ENCODE measurements around the gene MYO16.

MYO16 gene

DNA sequence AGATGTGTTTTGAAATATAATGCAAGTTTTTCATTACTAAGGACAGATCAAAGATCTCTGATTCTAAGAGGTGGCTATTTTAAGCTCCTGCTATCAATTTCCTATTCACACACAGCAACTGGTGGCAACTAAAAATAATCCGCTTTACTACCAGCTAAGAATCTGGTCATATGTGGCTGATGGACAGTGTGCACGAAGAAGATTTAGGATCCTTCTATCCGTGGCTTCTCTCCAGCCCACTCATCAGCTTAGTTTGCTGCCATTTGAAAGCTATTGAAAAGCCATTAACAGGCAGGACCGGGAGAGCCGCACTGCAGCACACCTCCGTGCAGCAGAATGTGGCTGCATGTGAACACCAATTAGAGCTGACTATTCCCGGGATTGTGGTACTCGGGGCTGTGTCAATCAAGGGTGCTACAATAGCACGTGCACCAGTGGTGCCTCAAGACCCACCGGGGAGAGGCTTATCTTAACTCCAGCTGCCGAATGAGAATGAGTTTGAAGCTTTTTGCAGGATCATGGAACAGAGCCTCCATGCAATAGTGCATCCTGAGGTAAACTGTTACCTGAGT, at the start of gene MYO16:
TSS of gene MYO16 (plus strand) at position 431 of the 572 bp plus-strand sequence. CDS start 234 bp downstream, outside the sequence.
- DNase-seq, result no peak

DNA sequence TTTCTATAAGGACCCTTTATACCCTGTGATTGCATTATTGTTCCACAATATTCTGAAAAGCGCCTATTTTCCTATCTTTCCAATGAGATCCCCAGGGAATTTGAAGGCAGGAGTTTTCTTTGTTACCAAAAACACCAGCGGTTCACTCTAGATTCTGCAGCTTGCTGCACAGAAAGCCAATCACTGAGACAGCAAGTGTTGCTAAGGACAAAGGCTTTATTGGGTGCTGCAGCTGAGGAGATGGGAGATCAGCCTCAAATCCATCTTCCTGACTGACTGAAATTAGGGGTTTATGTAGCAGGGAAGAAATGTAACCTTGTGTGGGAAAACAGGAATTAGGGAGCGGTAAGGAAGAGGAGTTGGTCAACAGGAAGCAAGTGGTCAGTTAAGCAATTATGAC, 42.6 kb upstream of the MYO16 start:
- DNase-seq, result no peak

DNA sequence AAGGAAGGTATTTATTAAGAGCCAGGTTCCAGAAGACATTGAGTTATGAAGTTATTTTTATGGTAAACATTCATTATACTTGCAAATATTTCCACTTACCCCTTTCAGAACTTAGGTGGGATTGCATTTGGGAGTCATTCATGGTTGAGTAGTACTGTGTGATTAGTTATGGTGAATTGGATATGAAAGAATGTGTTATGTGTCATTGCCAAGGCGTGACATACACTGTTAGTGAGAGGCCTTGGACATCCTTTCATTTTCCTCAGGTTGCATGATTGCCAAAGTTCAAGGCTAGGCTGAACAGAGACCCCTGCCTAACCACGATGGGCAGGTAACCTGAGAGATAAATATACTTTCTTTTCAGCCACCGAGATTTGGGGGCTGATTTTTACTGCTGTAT, 40.9 kb upstream of the MYO16 start:
- DNase-seq, result no peak

DNA sequence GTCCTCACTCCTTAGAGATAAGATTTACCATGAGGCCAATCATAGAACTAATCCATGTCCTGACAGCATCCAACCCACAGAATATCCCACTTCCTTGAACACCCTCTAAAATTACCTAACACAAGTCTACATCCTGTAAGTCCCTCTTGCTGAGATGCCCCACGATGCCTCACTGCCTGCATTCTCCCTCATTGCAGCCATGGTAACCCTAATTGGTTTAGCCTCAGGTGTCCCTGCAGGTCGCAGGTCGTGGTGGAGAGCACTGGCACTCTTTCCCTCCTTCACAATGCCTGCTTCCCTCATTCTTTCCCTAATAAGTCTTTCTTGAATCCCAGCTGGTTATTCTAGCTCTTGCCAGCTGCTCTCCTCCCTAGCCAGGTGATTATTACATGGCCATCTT, 35.3 kb upstream of the MYO16 start:
- no peak for DNase-seq

DNA sequence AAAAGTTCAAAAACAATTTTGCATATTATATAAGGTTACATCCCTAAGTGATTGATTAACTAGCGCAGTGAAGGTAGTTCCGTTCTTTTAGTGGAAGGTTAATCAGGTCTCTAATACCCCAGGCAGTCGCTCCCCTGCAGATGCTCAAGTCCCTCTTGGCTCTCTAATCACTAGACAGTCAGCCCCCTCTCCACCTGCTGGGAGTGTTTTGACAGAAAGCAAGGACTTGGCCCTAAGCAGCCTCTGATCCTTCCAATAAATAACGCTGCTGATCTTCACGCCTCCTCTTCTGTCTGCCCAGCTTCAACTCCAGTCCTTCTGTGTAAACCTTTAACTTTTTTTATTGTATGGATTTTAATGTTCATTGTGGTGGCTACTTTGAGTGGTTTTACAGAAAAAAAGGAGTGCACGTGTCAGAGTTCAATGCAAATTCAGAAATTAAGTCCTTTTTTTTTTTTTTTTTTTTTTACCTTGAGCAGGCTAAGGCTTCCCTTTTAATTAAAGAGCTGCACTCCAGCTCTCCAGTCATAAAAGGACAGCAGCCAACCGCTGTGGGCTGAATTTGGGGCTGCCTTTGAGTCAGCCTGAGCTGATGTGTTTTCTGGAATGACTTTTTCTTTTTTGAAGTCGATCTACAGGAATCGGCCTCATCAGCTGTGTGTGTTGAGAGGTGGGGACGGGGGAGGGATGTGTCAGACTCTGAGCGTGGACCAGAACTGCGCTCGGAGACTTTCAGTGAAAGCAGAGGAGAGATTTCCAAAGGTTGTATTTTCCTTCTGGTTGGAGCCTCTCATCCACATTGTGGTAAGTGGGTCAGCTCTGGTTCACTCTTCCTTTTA, 33.8 kb upstream of the MYO16 start:
- no peak for DNase-seq

DNA sequence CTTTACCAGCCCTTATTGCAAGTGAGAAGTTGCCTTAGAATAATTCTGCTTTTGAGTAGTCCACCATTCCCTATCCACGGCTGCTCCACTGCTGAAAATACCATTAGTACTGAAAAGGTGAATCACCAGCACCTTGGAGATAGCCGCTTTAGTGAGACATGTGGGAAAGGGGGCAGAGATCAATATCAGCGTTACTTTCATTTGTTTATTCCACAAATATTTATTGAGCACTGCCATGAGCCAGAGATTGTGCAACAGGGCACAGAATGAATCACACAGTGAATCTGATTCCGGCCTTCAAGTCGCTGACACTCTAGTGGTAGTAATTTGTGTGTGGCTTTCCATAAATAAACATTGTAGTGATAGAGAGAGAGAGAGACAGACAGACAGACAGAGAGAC, 31.5 kb upstream of the MYO16 start:
- no peak for DNase-seq

DNA sequence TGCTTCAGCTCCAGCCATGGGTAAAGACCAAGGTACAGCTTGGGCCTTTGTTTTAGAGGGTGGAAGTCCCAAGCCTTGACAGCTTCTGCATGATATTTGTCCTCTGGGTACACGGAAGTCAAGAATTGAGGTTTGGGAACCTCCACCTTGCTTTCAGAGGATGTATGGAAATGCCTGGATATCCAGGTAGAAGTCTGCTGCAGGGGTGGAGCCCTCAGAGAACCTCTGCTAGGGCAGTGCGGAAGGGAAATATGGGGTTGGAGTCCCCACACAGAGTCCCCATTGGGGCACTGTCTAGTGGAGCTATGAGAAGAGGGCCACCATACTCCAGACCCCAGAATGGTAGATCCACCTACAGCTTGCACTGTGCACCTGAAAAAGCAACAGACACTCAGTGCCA, 23.0 kb upstream of the MYO16 start:
- no peak for DNase-seq

DNA sequence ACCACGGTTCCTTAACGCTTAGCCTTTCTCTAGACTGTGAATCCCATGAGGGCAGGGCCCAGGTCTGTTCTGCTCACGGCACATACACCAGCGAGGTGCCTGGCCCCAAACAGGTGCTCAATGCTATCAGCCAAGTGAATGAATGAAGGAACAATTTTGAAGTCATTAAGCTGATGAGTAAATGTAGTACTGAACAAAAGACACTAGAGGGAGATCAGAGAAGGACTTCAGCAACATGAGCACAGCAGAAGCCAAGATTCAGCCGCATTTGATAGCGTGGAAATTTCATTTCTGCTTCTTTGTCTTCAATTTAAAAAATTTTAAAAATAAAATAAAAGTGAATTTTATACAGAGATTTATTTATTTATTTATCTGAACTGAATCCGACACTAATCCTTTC, 20.1 kb upstream of the MYO16 start:
- no peak for DNase-seq

DNA sequence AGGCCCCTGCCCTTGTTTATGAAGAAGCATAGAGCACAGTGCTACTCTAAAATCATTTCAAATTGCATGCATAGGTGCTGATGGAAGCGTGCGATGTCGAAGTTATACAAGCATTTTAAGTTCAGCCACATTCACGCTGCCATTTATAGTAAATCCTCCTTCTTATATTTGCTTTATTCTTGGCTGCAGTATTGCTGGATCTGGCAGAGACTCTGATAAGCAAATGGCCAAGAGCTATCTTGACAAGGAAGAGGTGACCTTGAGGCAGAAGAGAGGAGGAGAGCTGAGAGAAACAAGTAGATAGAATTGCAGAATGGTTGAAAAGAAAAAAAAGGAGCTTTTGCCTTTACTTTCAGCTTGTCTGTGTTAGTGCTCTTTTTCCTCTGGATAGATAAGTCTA, 18.9 kb upstream of the MYO16 start:
- no peak for DNase-seq

DNA sequence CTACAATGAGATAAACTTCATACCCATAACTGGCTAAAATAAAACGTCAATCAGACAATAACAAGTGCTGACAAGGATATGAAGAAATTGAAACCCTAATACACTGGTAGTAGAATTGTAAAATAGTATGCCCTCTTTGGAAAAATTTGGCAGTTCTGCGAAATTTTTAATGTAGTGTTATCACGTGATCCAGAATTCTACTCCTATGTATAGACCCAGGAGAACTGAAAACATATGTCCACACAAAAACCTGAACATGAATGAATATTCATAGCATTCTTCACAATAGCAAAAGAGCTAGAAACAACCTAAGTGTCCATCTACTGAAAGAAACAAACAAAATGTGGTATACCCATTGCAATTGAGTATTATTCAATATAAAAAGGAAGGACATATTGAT, 14.2 kb upstream of the MYO16 start:
- DNase-seq, result no peak

DNA sequence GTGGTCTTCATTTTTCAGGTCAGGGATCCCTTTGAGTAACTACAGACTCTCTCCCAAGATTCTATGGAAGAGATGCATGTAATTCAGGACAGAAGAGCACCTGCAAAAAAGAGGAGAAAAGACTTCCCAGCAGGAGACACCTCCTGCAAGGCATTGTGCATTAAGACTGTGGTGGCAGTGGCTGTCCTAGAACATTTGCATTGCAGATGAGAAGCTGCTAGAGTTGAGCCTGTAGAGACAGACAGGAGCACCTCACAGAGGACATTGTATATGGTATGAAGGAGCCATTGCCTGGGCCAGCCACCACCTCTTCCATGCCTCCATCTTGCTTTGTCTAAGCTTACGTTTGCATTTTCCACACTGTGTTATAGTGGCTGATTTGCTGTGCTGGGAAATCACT, 11.2 kb upstream of the MYO16 start:
- DNase-seq, result no peak

DNA sequence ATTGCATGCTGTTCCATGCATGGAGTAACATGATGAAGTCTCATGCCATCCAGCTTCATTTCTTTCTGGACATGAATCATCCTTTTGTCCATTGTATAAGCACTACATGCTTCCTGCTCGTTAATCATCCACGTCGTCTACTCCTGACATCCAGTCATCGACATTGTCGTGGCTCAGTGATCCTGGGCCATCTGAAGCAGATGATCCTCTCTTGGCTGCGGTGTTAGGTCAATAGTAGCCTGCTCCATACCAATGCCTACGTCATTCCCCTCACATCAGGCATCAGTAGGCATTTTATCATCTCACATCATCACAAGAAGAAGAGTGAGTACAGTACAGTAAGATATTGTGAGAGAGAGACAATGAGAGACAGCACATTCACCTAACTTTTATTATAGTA, 7.9 kb upstream of the MYO16 start:
- DNase-seq, result no peak

DNA sequence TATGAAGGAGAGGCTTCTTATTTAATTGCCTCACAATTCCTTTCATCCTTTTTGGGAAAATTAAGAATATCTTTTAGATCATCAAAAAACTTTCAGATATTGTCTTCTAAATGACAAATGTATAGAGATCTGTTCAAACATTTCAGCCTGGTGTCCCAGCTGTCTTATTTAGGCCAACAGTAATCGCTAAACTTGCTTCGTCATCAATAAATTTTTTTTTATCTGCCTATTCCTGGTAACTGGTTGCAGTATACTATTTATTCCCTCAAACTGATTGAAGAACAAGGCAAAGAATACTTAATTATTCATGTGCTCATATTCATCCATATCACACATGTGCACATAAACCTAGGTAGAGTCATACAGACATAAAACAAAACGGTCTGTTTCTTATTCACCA, 5.3 kb upstream of the MYO16 start:
- DNase-seq, result no peak

DNA sequence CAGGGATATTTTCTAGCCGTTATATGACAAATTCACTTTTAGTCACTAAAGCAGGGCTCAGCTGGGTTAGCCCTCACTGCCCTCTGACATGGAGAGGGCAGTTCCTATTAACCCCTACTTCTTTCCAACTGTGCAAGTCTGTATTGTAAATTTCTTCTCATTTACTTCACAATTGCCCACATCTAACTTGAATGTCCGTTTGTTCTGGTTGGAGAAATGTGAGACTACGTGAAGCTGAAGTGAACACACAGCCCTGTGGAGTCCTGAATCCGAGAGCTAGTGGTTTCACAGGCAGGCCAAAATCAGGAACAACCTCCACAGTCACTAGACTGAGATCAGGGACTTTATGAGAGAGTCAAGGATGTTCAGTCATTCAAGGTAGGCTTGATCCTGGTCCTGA, 4.4 kb upstream of the MYO16 start:
- DNase-seq, result no peak

DNA sequence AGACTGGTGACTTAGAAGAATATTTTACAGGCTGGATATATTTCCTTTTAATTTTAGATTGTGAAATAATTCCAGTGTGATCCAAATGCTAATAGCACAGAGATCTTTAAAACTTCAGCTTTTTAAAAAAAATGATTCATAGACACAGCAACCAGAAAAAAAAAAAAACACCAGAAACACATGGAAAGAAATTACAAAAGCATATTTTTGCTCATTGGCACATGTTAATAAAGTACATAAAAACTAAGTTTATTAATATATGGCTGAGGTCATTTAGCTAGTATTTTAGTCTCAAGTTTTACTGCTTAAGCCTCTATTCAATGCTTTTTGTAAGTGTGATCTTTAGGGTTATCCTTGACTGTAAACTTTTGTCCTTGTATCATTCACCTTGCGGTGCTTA, 577 bp downstream of the MYO16 start:
- no peak for DNase-seq

DNA sequence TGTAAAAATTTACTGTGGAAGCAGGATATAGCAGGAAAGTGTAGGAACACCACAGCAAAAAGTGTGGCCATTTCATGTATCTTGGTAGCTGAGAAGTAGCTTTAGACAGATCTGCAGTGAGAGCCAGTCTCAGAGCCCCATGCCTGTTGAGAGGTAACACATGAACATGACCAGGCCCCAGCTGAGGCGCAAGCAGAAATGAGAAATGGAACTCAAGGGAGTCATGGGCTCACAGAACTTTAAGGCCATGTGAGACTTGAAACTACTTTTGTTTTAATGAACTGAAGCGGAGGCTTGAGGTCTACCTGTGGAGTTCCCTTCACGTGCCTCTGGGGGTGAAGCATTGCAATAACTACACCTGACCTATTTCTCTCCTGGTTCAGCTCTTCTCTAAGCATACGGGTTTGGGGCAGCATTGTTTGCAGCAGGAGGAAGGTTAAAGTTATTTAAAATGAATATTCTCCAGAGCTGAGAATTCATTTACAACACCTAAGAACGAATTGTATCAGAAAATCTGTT, 3.3 kb downstream of the MYO16 start:
- DNase-seq, result no peak

DNA sequence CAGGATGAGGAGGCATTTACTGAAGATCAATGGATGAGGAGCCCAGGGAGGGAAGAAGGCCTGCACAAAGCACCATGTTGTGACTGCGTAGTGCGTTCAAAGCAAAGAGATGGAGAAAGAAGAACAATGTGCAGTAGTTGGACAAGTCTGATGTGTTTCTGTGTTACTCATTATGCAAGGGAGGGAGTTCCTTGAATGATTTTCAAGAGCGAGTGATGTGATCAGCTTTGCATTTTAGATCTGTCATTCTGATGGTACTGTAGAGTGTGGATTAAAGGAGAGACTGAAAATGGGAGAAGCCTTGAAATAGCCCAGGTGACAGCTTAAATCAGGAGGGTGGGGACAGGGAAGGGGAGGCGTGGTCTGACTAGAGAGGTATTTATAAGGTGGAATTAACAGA, 9.5 kb downstream of the MYO16 start:
- no peak for DNase-seq

DNA sequence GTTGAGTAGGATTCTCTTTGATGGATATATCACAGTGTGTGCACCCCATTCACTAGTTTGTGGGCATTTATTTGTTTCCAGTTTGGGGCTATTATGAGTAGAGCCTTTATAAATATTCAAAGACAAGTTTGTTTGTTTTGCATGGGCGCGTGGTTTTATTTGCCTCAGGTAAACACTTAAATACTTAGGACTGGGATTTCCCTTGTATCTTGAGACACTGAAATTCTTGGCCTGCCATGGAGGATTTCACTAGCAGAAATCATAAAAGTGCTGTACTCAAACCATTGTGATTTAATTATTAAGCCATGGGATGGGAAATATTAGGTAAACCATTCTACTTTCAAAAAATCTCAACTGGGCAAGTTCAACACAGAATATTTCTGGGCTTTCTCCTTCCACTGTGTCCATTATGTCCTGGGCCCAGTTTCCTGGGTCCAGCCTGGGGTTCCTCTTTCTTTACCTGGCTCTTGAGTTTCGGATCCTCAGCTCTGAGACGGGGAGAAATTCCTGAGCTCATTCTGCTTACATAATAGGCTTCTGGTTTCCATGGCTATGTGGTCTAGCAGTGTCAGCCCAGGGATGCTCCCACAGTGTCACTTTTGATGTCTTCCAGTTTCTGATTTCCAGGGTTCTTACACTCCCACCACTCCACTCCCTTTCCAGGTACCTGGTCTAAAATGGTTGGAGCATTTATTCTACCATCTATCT, 14.4 kb downstream of the MYO16 start:
- DNase-seq, result no peak

DNA sequence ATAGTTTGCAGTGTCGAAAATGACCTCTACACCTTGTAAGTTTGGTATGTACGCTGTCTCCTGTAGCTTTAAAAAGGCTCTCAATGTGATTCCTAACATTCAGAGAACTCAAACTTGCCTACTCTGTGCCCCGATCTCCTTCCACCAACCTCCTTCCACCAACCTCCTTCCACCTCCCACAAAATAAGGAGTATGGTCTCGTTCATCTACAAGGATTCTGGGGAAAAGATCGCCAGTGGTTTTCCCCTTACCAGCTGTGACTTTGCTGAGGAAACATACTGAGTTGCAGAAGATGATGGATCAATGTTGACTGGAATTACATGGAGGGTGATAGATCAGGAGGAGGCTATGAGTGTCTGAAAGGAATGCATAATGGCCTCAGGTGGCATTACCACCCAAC, 16.0 kb downstream of the MYO16 start:
- DNase-seq, result no peak

DNA sequence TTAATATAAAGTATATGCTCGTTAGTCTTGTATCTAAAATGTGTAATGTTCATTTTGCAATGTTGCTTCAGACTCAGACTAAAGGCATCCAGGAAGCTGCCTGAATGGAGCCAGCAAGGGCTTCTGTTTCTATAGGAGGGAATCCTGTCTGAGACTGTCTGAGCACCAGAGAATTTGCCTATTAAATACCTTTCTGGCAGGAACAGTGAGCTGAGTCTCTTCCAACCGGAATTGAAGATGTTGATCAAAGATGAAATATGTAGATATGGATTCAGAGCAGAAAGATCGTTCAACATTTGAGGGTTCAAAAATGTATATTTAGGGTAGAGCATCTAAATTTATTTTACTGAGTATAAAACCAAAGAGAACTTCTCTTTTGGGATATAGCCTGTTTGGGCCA, 20.9 kb downstream of the MYO16 start:
- DNase-seq, result no peak

DNA sequence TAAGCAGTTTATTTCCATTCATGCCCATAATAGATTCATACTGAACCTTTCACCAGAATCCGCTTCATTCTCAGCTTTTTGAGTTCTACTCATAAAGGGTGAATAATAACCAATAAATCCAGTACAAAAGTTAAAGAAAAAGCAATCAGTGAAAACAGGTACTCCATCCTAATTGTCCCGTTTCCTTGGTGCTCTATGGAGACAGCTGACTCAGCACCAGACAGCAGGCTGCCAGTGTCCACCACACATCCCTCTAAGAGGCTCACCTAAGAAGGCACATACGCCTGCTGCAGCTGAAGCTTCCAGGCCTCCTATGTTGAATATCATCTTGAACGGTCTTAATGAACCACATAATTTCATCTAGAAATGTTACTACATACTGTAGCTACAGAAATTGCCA, 27.3 kb downstream of the MYO16 start:
- no peak for DNase-seq

DNA sequence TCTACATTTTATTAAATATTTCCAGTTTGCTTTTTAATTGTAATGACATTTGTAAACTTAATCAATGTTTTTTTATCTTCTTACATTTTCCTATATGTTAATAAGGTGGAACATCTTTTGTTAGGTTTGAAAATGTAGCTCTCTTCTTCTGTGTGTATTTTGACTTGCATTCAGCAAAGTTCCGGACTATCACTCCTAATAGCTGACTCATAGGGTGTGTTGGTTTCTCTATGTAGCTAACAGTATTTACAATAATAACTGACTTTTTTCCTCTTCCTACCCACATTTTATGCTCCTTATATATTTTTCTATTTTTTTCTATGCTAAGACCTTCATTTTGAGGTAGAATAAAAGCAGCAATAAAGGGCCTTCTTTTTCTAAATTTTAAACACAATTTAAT, 28.1 kb downstream of the MYO16 start:
- DNase-seq, result no peak

DNA sequence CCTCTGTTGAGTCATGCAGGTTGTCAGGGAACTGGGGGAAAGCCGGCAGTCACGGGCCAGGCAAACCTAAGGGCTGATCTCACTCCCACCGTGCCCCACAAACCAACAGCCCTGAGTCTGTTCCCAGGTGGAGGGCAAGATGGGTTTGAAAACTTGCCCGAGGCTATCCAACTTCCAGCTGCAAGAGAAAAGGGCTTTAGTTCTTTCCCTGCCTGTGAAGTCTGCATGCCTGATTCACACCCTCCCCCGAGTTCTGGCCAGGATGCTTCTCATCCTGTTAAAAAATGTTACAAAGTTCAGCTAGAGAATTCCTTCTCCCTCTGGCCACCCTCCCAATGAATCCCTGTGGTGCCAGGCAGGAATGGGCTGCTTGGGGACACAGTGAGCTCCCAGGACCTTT, 33.1 kb downstream of the MYO16 start:
- no peak for DNase-seq

DNA sequence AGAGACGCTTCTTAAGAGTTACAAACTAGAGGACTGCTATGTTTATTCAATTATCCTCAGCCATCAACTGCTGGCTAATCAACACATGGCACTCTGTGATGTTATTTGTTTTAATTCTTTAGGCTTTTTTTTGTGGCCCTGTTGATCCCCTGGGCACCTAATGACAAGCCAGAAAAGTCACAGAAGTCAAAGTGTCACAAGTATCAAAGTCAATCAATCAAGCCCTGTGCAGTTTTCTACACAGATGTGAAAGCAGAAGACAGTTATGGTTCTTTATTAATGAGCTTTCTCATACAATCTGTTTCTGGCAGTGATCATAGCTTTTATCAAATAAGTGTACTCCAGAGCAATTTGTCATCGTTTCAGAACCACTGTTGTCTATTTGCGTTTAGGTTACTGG, 34.3 kb downstream of the MYO16 start:
- DNase-seq, result no peak
